ENCODE measurements around the gene RTN4RL1.

The RTN4RL1 gene

DNA sequence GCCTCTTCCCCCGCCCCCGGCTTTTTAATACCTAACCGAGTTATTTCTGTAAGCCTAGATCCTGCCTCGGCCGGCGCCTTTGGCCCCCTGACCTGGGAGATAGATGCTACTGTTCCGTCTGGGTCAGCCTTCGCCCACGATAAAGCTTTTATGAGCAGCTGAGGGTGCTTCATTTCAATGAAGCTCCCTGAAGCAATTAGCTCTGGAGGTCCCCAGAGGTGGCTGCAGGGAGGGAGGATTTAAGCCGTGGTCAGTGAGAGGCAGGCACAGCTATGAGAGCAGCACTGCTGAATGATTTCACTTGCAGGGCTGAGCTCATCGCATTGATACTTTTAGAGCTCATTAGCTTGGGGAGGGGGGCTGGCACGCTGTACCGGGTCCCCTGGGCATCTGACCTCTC, 105.9 kb downstream of the RTN4RL1 start:
- no peak overlapping the region for H3K27ac ChIP-seq (ENCODE audit: low read depth, low read length)
- H3K36me3 ChIP-seq (ENCODE audit: control insufficient read depth in 1 of 2, insufficient read depth in 2 of 2, low read length in 2 of 2) = no peaks in the 10 kb centered on the region
- H3K9ac ChIP-seq (ENCODE audit: low read depth in 1 of 2, low read length in 2 of 2) = no peak overlapping the region
- peaks cover 16 to 18% of the 10 kb centered on the region in 2 donors for H3K27me3 ChIP-seq (ENCODE audit: control insufficient read depth in 1 of 2, insufficient read depth in 2 of 2, low read length in 2 of 2)
- no peak overlapping the region for H3K4me3 ChIP-seq (ENCODE audit: low read depth in 1 of 2, low read length in 2 of 2)
- no peaks in the 10 kb centered on the region for H3K9me3 ChIP-seq (ENCODE audit: control insufficient read depth in 1 of 2, low read length in 2 of 2)
- peaks cover 0 to 4% of the 10 kb centered on the region in 2 donors for H3K4me1 ChIP-seq (ENCODE audit: control insufficient read depth in 1 of 2, insufficient read depth in 2 of 2, low read length in 2 of 2)

DNA sequence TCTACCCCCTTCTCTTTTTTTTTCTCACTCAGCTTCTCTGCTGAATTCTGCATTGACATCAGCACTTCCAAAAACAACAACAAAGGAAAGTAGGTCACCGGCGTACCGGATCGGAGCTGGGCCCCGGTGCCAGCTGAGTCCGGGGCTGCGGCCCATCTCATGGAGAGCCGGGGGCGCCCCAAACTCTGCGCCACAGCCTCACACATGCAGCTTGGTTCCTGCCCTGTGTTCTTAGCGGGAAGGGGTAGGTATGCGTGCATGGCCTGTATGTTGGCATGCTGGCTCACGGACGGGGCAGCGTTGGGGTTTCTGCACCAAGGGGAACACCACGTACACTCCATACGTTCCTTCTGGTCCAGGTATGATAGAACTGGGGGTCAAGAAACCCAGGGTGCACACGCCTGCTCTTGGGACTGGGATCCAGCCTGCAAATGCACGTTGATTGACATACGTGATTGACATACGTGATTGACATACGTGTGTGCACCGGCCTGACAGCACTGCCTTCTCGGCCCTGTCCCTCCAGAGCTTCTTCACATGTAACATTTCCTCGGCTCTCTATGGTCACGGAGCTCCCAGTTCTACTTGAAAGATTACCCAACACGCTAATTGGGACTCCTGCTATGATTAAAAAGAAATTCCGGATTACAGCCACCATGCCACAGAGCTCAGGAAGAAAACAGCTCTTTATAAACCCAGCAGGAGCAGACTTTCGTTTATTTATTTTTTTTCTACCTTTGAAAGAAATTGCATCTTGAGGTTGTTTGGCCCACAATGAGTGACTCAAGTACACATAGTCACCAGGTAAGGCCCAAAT, 106.6 kb downstream of the RTN4RL1 start:
- Histone ChIP-seq H3K27me3 (ENCODE audit: control insufficient read depth in 1 of 2, insufficient read depth in 2 of 2, low read length in 2 of 2) (peaks cover 16 to 22% of the 10 kb centered on the region in 2 donors), H3K9me3 (ENCODE audit: control insufficient read depth in 1 of 2, low read length in 2 of 2) (no peaks in the 10 kb centered on the region), H3K4me3 (ENCODE audit: low read depth in 1 of 2, low read length in 2 of 2) (no peak overlapping the region), H3K36me3 (ENCODE audit: control insufficient read depth in 1 of 2, insufficient read depth in 2 of 2, low read length in 2 of 2) (no peaks in the 10 kb centered on the region), H3K27ac (ENCODE audit: low read depth, low read length) (no peak overlapping the region), H3K4me1 (ENCODE audit: control insufficient read depth in 1 of 2, insufficient read depth in 2 of 2, low read length in 2 of 2) (peaks cover 0 to 4% of the 10 kb centered on the region in 2 donors), H3K9ac (ENCODE audit: low read depth in 1 of 2, low read length in 2 of 2) (no peak overlapping the region)

DNA sequence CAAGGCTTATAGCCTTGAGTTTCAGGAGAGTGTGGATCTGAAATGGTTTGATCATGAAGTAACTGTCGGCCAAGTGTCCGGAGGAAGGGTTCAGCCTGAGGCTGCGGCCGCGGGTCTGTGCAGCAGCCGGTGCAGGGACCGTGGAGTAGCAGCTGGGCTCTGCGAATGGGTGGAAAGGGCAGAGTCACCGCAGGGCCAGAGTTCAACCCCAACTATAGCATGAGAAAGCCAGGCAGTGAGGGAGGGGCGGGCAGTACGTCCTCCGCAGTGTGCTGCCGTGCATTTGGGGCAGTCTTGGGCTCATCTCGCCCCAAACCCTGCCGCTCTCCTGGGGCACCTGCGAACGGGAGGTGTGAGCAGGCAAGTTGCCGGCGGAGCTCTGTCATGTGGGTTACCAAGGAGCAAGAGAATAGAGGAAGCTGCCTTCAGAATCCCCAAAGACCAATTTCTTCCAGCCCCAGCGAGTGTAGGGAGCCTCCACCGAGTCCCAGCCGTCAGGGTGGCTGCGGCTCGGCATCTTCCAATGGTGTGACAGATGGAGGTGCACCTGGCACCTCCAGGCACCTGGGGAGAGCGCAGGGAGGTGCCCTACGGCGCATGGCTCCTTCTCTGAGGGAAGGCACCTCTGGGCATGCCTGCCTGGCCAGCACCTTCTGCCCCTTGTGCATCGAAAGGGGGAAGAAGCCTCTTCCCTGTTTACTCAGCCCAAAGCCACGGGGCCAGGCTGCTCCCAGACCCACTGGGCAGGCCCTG, 108.0 kb downstream of the RTN4RL1 start:
- Histone ChIP-seq H3K4me3 (ENCODE audit: low read depth in 1 of 2, low read length in 2 of 2) (no peak overlapping the region), H3K9me3 (ENCODE audit: control insufficient read depth in 1 of 2, low read length in 2 of 2) (no peaks in the 10 kb centered on the region), H3K9ac (ENCODE audit: low read depth in 1 of 2, low read length in 2 of 2) (no peak overlapping the region), H3K27ac (ENCODE audit: low read depth, low read length) (no peak overlapping the region), H3K27me3 (ENCODE audit: control insufficient read depth in 1 of 2, insufficient read depth in 2 of 2, low read length in 2 of 2) (peaks cover 24 to 26% of the 10 kb centered on the region in 2 donors), H3K4me1 (ENCODE audit: control insufficient read depth in 1 of 2, insufficient read depth in 2 of 2, low read length in 2 of 2) (peaks cover 0 to 4% of the 10 kb centered on the region in 2 donors), H3K36me3 (ENCODE audit: control insufficient read depth in 1 of 2, insufficient read depth in 2 of 2, low read length in 2 of 2) (no peaks in the 10 kb centered on the region)

- Histone ChIP-seq H3K4me1 (ENCODE audit: control insufficient read depth in 1 of 2, insufficient read depth in 2 of 2, low read length in 2 of 2) (peaks cover 0 to 4% of the 10 kb centered on the region in 2 donors), H3K9ac (ENCODE audit: low read depth in 1 of 2, low read length in 2 of 2) (no peak overlapping the region), H3K4me3 (ENCODE audit: low read depth in 1 of 2, low read length in 2 of 2) (no peak overlapping the region), H3K36me3 (ENCODE audit: control insufficient read depth in 1 of 2, insufficient read depth in 2 of 2, low read length in 2 of 2) (no peaks in the 10 kb centered on the region), H3K9me3 (ENCODE audit: control insufficient read depth in 1 of 2, low read length in 2 of 2) (no peaks in the 10 kb centered on the region), H3K27ac (ENCODE audit: low read depth, low read length) (no peak overlapping the region), H3K27me3 (ENCODE audit: control insufficient read depth in 1 of 2, insufficient read depth in 2 of 2, low read length in 2 of 2) (peaks cover 30 to 32% of the 10 kb centered on the region in 2 donors)
These were observed 108.8 kb downstream of the RTN4RL1 start for GRCh38 chr17:1916316-1916715.

DNA sequence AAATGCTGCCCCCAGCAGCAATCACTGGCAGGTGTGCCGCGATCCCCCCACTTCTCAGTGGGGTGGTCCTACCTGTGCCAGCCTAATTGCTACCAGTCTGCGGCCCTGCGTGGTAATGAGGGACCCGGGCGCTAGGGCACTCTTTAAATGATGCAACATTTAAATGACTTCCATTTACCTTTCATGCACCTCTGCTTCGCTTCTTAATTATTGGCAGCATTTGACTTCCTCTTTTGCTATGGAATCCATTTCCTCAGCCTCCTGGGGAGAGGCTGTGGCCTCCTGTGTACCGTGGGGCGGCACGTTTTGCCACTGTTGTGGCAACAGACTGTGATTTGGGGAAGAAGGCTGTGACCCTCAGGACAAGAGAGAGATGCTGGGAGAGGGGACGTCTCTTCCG, 109.2 kb downstream of the RTN4RL1 start:
- no peak overlapping the region for H3K27ac ChIP-seq (ENCODE audit: low read depth, low read length)
- H3K4me1 ChIP-seq (ENCODE audit: control insufficient read depth in 1 of 2, insufficient read depth in 2 of 2, low read length in 2 of 2) = peaks cover 0 to 4% of the 10 kb centered on the region in 2 donors
- no peak overlapping the region for H3K4me3 ChIP-seq (ENCODE audit: low read depth in 1 of 2, low read length in 2 of 2)
- H3K27me3 ChIP-seq (ENCODE audit: control insufficient read depth in 1 of 2, insufficient read depth in 2 of 2, low read length in 2 of 2) = peaks cover 30 to 32% of the 10 kb centered on the region in 2 donors
- no peaks in the 10 kb centered on the region for H3K36me3 ChIP-seq (ENCODE audit: control insufficient read depth in 1 of 2, insufficient read depth in 2 of 2, low read length in 2 of 2)
- H3K9me3 ChIP-seq (ENCODE audit: control insufficient read depth in 1 of 2, low read length in 2 of 2) = no peaks in the 10 kb centered on the region
- no peak overlapping the region for H3K9ac ChIP-seq (ENCODE audit: low read depth in 1 of 2, low read length in 2 of 2)

- H3K9ac ChIP-seq (ENCODE audit: low read depth in 1 of 2, low read length in 2 of 2) = no peak overlapping the region
- peaks cover 0 to 4% of the 10 kb centered on the region in 2 donors for H3K4me1 ChIP-seq (ENCODE audit: control insufficient read depth in 1 of 2, insufficient read depth in 2 of 2, low read length in 2 of 2)
- H3K27ac ChIP-seq (ENCODE audit: low read depth, low read length) = no peak overlapping the region
- peaks cover 37 to 39% of the 10 kb centered on the region in 2 donors for H3K27me3 ChIP-seq (ENCODE audit: control insufficient read depth in 1 of 2, insufficient read depth in 2 of 2, low read length in 2 of 2)
- H3K9me3 ChIP-seq (ENCODE audit: control insufficient read depth in 1 of 2, low read length in 2 of 2) = no peaks in the 10 kb centered on the region
- no peak overlapping the region for H3K4me3 ChIP-seq (ENCODE audit: low read depth in 1 of 2, low read length in 2 of 2)
- no peaks in the 10 kb centered on the region for H3K36me3 ChIP-seq (ENCODE audit: control insufficient read depth in 1 of 2, insufficient read depth in 2 of 2, low read length in 2 of 2)
These were observed 110.5 kb downstream of the RTN4RL1 start for GRCh38 chr17:1914661-1915083.

DNA sequence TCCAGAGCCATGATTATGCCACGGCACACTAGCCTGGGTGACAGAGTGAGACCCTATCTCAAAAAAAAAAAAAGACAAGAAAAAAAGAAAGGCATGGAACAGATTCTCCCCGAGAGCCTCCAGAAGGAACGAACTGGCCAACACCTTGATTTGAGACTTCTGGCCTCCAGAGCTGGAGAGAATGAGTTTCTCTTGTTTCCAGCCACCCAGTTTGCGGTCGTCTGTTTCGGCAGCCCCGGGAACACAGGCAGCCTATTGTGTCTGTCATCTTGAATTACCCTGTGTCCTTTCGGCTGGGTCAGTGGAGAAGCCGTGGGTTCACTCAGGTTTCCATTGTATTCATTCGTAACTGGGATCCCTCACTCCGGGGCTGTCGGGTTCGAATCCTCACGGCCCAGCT, 111.4 kb downstream of the RTN4RL1 start:
- no peak overlapping the region for H3K4me3 ChIP-seq (ENCODE audit: low read depth in 1 of 2, low read length in 2 of 2)
- no peaks in the 10 kb centered on the region for H3K9me3 ChIP-seq (ENCODE audit: control insufficient read depth in 1 of 2, low read length in 2 of 2)
- H3K9ac ChIP-seq (ENCODE audit: low read depth in 1 of 2, low read length in 2 of 2) = no peak overlapping the region
- peaks cover 42 to 46% of the 10 kb centered on the region in 2 donors for H3K27me3 ChIP-seq (ENCODE audit: control insufficient read depth in 1 of 2, insufficient read depth in 2 of 2, low read length in 2 of 2)
- no peaks in the 10 kb centered on the region for H3K36me3 ChIP-seq (ENCODE audit: control insufficient read depth in 1 of 2, insufficient read depth in 2 of 2, low read length in 2 of 2)
- peaks cover 0 to 5% of the 10 kb centered on the region in 2 donors for H3K4me1 ChIP-seq (ENCODE audit: control insufficient read depth in 1 of 2, insufficient read depth in 2 of 2, low read length in 2 of 2)
- H3K27ac ChIP-seq (ENCODE audit: low read depth, low read length) = no peak overlapping the region

DNA sequence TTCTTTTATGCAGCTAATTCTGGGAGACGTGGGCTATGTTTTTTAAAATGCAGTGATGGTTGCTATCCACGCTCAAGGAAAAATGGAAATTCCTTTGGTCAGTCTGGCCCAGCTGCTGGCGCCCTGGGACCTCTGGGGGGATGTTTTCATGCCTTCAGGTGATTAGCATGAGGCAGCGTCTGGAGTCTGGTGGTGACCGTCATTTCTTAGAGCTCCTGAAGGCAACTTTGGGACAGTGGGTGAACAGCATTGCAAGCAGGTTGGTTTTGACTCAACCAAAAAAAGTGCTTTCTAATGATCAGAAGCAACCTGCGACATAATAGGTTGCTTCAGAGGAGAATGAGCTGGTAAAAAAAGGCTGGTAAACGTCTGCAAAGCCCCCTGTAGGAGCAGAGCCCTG, 113.0 kb downstream of the RTN4RL1 start:
- Histone ChIP-seq H3K4me1 (ENCODE audit: control insufficient read depth in 1 of 2, insufficient read depth in 2 of 2, low read length in 2 of 2) (peaks cover 0 to 16% of the 10 kb centered on the region in 2 donors), H3K4me3 (ENCODE audit: low read depth in 1 of 2, low read length in 2 of 2) (no peak overlapping the region), H3K36me3 (ENCODE audit: control insufficient read depth in 1 of 2, insufficient read depth in 2 of 2, low read length in 2 of 2) (no peaks in the 10 kb centered on the region), H3K9me3 (ENCODE audit: control insufficient read depth in 1 of 2, low read length in 2 of 2) (no peaks in the 10 kb centered on the region), H3K9ac (ENCODE audit: low read depth in 1 of 2, low read length in 2 of 2) (no peak overlapping the region), H3K27me3 (ENCODE audit: control insufficient read depth in 1 of 2, insufficient read depth in 2 of 2, low read length in 2 of 2) (peaks cover 54 to 61% of the 10 kb centered on the region in 2 donors), H3K27ac (ENCODE audit: low read depth, low read length) (no peak overlapping the region)

- H3K36me3 ChIP-seq (ENCODE audit: control insufficient read depth in 1 of 2, insufficient read depth in 2 of 2, low read length in 2 of 2) = no peaks in the 10 kb centered on the region
- no peaks in the 10 kb centered on the region for H3K9me3 ChIP-seq (ENCODE audit: control insufficient read depth in 1 of 2, low read length in 2 of 2)
- H3K4me1 ChIP-seq (ENCODE audit: control insufficient read depth in 1 of 2, insufficient read depth in 2 of 2, low read length in 2 of 2) = peaks cover 0 to 18% of the 10 kb centered on the region in 2 donors
- no peak overlapping the region for H3K9ac ChIP-seq (ENCODE audit: low read depth in 1 of 2, low read length in 2 of 2)
- no peak overlapping the region for H3K4me3 ChIP-seq (ENCODE audit: low read depth in 1 of 2, low read length in 2 of 2)
- peaks cover 57 to 62% of the 10 kb centered on the region in 2 donors for H3K27me3 ChIP-seq (ENCODE audit: control insufficient read depth in 1 of 2, insufficient read depth in 2 of 2, low read length in 2 of 2)
- H3K27ac ChIP-seq (ENCODE audit: low read depth, low read length) = no peak overlapping the region
These were observed 115.1 kb downstream of the RTN4RL1 start for GRCh38 chr17:1909985-1910384.

DNA sequence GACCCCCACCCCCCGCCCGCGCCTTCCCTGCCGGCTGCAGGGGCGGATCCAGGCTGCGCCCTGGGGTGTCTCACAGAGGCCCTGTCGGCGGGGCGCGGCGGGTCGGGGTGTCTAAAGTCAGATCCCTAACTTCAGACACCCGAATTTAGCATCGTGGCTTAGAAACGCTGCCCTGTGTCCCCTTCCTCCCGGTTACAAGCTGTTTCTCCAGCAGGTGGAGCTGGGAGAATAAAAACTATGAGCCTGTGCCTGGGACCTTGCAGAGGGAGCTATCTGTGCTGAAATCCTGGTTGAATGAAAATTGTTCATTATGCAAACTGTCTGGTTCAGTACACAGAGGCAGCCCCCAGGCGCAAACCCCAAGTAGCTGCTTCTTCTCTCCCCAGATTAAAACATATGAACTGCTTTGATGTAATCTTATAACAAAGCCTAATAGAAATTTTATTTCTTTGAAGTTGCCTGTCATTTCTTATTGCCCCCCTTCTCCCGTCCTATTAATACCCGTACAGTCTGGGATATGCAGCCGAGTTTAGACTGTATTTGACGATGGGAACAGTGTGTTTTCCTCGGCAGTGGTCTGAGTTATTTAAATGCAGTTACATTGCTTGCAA, 116.3 kb downstream of the RTN4RL1 start:
- peak overlapping the region in 1 of 2 donors; percentile 36 for H3K4me3 ChIP-seq (ENCODE audit: low read depth in 1 of 2, low read length in 2 of 2)
- H3K4me1 ChIP-seq (ENCODE audit: control insufficient read depth in 1 of 2, insufficient read depth in 2 of 2, low read length in 2 of 2) = peaks cover 0 to 24% of the 10 kb centered on the region in 2 donors
- no peak overlapping the region for H3K27ac ChIP-seq (ENCODE audit: low read depth, low read length)
- H3K9ac ChIP-seq (ENCODE audit: low read depth in 1 of 2, low read length in 2 of 2) = no peak overlapping the region
- H3K36me3 ChIP-seq (ENCODE audit: control insufficient read depth in 1 of 2, insufficient read depth in 2 of 2, low read length in 2 of 2) = no peaks in the 10 kb centered on the region
- H3K27me3 ChIP-seq (ENCODE audit: control insufficient read depth in 1 of 2, insufficient read depth in 2 of 2, low read length in 2 of 2) = peaks cover 57 to 61% of the 10 kb centered on the region in 2 donors
- H3K9me3 ChIP-seq (ENCODE audit: control insufficient read depth in 1 of 2, low read length in 2 of 2) = no peaks in the 10 kb centered on the region
